Erythroblast (primary cell): ENCODE data around the gene ASRGL1.

Experiments used
- GATA1 ChIP-seq: IDR thresholded peaks from 2 replicates; pipeline ENCODE4 v1.6.1; 2011; ENCODE audit warnings: low read depth, mild to moderate bottlenecking, control low read depth, low read length, moderate library complexity
- POLR2A ChIP-seq: IDR thresholded peaks from 2 replicates; pipeline ENCODE4 v1.6.1; 2011; ENCODE audit warnings: mild to moderate bottlenecking, low read length

DNA sequence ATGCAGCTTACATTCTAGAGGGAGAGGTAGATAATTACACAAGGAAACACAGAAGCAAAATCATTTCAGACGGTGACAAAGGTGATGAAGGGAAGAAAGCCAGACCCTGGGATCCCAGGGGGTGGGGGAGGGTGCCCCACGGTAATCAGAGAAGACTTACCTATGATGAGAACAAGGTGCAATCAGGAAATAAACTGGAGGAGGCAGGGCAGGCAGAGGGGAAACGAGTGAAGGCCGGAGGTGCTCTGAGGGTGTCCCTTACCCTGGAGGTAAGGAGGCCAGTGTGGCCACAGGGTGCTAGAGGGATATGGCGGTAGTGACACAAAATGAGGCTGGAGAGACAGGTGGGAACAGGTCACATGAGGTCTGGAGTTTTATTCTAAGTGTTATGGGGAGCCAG, 67.7 kb downstream of the ASRGL1 start:
- no peak for TF ChIP-seq POLR2A
- no peak for TF ChIP-seq GATA1
